Activated B cell treated with CpG ODN at 0.5 μM for 24 hours (primary cell): Measurements from ENCODE around the gene C19orf73. TPM values are rescaled to one million over a fixed set of nuclear protein-coding genes. Genes with fewer than 3 reads are reported as not detected.

ENCODE experiments used
- ATAC-seq: fragments of 200-7000 bp; cut with Tn5 transposase; one replicate; pipeline ENCODE4 v1.10.0; 2021; ENCODE audit warnings: low read depth, mild to moderate bottlenecking, moderate library complexity
- CTCF ChIA-PET: fragments of 350-600 bp; sonication (Branson Sonifier 250); formaldehyde crosslinking; loops from one replicate; lab custom pipeline; 2021; ENCODE audit warnings: antibody characterized with exemption; lab: Charles Lee
- POLR2A ChIA-PET: fragments of 350-600 bp; sonication (Branson Sonifier 250); formaldehyde crosslinking; loops from one replicate; lab custom pipeline; 2021; ENCODE audit warnings: antibody characterized with exemption; lab: Charles Lee
- DNase-seq: peaks from one replicate; pipeline ENCODE4 v3.0.0; 2022
- H3K27ac Mint-ChIP-seq: one replicate; pipeline ENCODE4 v1.8.0; 2020; ENCODE audit warnings: mixed read lengths
- H3K27me3 Mint-ChIP-seq: one replicate; pipeline ENCODE4 v1.8.0; 2021; ENCODE audit warnings: mixed read lengths
- H3K36me3 Mint-ChIP-seq: one replicate; pipeline ENCODE4 v1.8.0; 2021; ENCODE audit warnings: low read depth, mixed read lengths
- H3K4me1 Mint-ChIP-seq: one replicate; pipeline ENCODE4 v1.8.0; 2021; ENCODE audit warnings: mixed read lengths
- H3K4me3 Mint-ChIP-seq: one replicate; pipeline ENCODE4 v1.8.0; 2020; ENCODE audit warnings: mild to moderate bottlenecking, mixed read lengths
- H3K9me3 Mint-ChIP-seq: one replicate; pipeline ENCODE4 v1.8.0; 2020; ENCODE audit warnings: mixed read lengths
- CTCF ChIP-seq: fragments of 200-600 bp; IDR thresholded peaks from one replicate; pipeline ENCODE4 v1.8.0; 2022; ENCODE audit warnings: antibody characterized with exemption, mild to moderate bottlenecking
- intact Hi-C: fragments of 100-400 bp; cut with micrococcal nuclease; formaldehyde crosslinking; loops from one replicate; pipeline ENCODE4 v1.15.1; 2024
- total RNA-seq: library from RNA; stranded (reverse); gene quantifications from 2 replicates; pipeline ENCODE4 v1.2.3, GENCODE V29; 2022

Gene C19orf73
- total RNA-seq, 1 donor from 2014 or later: 0.98 TPM

- Mint-ChIP-seq H3K36me3 (no peaks in the 10 kb centered on the region), H3K27ac (no peak within 1 kb of the TSS), H3K4me1 (peaks cover 17% of the 10 kb centered on the region), H3K27me3 (peaks cover 48% of the 10 kb centered on the region), H3K4me3 (no peak within 1 kb of the TSS), H3K9me3 (peaks cover 10% of the 10 kb centered on the region)
- no peak for TF ChIP-seq CTCF
- ChIA-PET CTCF (no interaction called here), POLR2A (no interaction called here)
- DNase-seq: no peak
- ATAC-seq: no peak
- intact Hi-C loops: no loop called here
Measured at GRCh38 chr19:49155005-49155819, 36.3 kb upstream of the C19orf73 start, which contains the start of gene HRC. TSS of gene HRC (minus strand) at chr19:49155396. CDS start at chr19:49155237, 159 bp downstream.

GRCh38 chr19:49154279-49154678 is 35.3 kb upstream of the C19orf73 start:
- H3K9me3 Mint-ChIP-seq: peaks cover 10% of the 10 kb centered on the region
- ATAC-seq: no peak

GRCh38 chr19:49153167-49153809 is 34.3 kb upstream of the C19orf73 start:
- Mint-ChIP-seq H3K27me3 (peaks cover 48% of the 10 kb centered on the region), H3K9me3 (peaks cover 10% of the 10 kb centered on the region), H3K4me1 (peaks cover 33% of the 10 kb centered on the region), H3K4me3 (no peak overlapping the region), H3K36me3 (no peaks in the 10 kb centered on the region), H3K27ac (no peak overlapping the region)
- CTCF ChIA-PET: no interaction called here
- intact Hi-C loops: no loop called here
- POLR2A ChIA-PET: no interaction called here
- no peak for ATAC-seq
- TF ChIP-seq CTCF: no peak
- no peak for DNase-seq

More at GRCh38 chr19:49154279-49154678, 35.3 kb upstream of the C19orf73 start:
- no peak for DNase-seq
- peaks cover 27% of the 10 kb centered on the region for H3K4me1 Mint-ChIP-seq
- ChIA-PET CTCF (no interaction called here), POLR2A (no interaction called here)
- TF ChIP-seq CTCF: no peak
- intact Hi-C loops: no loop called here
- no peak overlapping the region for H3K4me3 Mint-ChIP-seq
- H3K27me3 Mint-ChIP-seq: peaks cover 43% of the 10 kb centered on the region
- H3K36me3 Mint-ChIP-seq: no peaks in the 10 kb centered on the region
- no peak overlapping the region for H3K27ac Mint-ChIP-seq

GRCh38 chr19:49152119-49152550 is 33.2 kb upstream of the C19orf73 start:
- intact Hi-C loops: no loop called here
- ATAC-seq (no peak), DNase-seq (no peak)
- TF ChIP-seq CTCF: no peak
- Mint-ChIP-seq H3K27me3 (peaks cover 50% of the 10 kb centered on the region), H3K36me3 (no peaks in the 10 kb centered on the region), H3K9me3 (peaks cover 10% of the 10 kb centered on the region), H3K4me3 (no peak overlapping the region), H3K4me1 (peaks cover 32% of the 10 kb centered on the region), H3K27ac (no peak overlapping the region)
- CTCF ChIA-PET: no interaction called here
- POLR2A ChIA-PET: no interaction called here
